HG03103 (cell line): ENCODE data around the gene CCDC197.

Source experiments
- ATAC-seq: cut with Tn5 transposase; IDR thresholded peaks from one replicate; pipeline ENCODE4 v1.9.1; 2021; ENCODE audit warnings: low read depth; ENCODE audit not compliant: unreplicated experiment

The CCDC197 gene

GRCh38 chr14:93960774-93961438, 36.2 kb upstream of the CCDC197 start:
- ATAC-seq: no peak

- no peak for ATAC-seq
Measured at GRCh38 chr14:93961620-93962019, 35.5 kb upstream of the CCDC197 start.

GRCh38 chr14:93962701-93963601, 34.1 kb upstream of the CCDC197 start:
- peak; percentile 44 for ATAC-seq

GRCh38 chr14:93963692-93964091, 33.4 kb upstream of the CCDC197 start:
- ATAC-seq: no peak

GRCh38 chr14:93964281-93964680, 32.8 kb upstream of the CCDC197 start:
- no peak for ATAC-seq

GRCh38 chr14:93964820-93965286, 32.2 kb upstream of the CCDC197 start:
- no peak for ATAC-seq

GRCh38 chr14:93965287-93965821, 31.7 kb upstream of the CCDC197 start:
- no peak for ATAC-seq

GRCh38 chr14:93965946-93966474, 31.1 kb upstream of the CCDC197 start:
- ATAC-seq: no peak

GRCh38 chr14:93967637-93968250, 29.4 kb upstream of the CCDC197 start:
- peak; percentile 40 for ATAC-seq

- ATAC-seq: no peak
Measured at GRCh38 chr14:93969082-93969828, 27.8 kb upstream of the CCDC197 start.

GRCh38 chr14:93970585-93970964, 26.5 kb upstream of the CCDC197 start:
- no peak for ATAC-seq

GRCh38 chr14:93970965-93971634, 26.0 kb upstream of the CCDC197 start:
- ATAC-seq: peak; percentile 33

GRCh38 chr14:93971635-93972027, 25.5 kb upstream of the CCDC197 start:
- no peak for ATAC-seq

GRCh38 chr14:93972618-93973205, 24.4 kb upstream of the CCDC197 start:
- ATAC-seq: no peak

GRCh38 chr14:93973607-93974006, 23.5 kb upstream of the CCDC197 start:
- no peak for ATAC-seq

- no peak for ATAC-seq
Measured at GRCh38 chr14:93974299-93974698, 22.8 kb upstream of the CCDC197 start.

GRCh38 chr14:93974833-93975232, 22.3 kb upstream of the CCDC197 start:
- no peak for ATAC-seq

- ATAC-seq: peak; percentile 72
Measured at GRCh38 chr14:93975791-93976476, 21.2 kb upstream of the CCDC197 start.
